ENCODE measurements around the gene DCDC2C. TPM values are rescaled to one million over a fixed set of nuclear protein-coding genes. Genes with fewer than 3 reads are reported as not detected.

The DCDC2C gene
- total RNA-seq, 4 donors from 2014 or later: not detected

DNA sequence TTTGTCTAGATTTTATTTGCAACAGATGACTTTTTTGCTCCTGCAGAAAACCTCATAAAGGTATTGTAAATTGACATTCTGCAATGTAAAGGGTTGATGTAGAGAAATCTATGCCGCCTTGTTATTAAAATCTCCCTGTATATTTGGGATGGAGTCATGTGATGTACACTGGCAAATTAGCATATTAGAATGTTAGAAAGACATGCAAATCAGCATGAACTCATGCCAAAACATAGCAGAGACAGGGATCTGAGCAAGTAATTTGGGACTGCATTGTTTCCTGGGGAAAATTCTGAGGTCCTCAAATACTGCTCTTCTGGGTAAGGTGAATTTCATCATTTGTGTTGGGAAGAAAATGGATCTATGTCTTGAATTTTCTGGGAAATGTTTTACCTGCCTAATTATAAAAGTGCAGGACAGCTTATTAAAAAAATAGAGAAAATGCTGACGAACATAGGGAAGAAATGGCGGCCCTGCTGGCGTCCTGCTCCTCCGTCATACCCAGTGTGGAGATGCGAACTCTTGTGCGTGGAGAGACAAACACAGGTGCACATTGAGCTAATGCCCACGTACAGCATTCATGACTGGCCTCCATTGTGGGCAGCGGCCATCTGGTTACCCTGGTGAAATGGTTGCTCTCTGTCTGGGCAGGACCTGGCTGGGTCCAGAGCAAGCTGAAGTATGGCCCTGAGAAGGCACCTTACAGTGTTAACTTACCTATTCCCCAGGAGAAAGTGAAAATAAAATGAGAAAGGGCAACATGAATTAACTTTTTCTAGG, 29.1 kb upstream of the DCDC2C start:
- H3K4me3 ChIP-seq: no peak overlapping the region
- no peaks in the 10 kb centered on the region for H3K36me3 ChIP-seq
- no peaks in the 10 kb centered on the region for H3K27me3 ChIP-seq
- H3K9me3 ChIP-seq: no peaks in the 10 kb centered on the region
- TF ChIP-seq POLR2A (IDR thresholded peaks at IDR 0.05): no peak
- TF ChIP-seq, protein P1, sequence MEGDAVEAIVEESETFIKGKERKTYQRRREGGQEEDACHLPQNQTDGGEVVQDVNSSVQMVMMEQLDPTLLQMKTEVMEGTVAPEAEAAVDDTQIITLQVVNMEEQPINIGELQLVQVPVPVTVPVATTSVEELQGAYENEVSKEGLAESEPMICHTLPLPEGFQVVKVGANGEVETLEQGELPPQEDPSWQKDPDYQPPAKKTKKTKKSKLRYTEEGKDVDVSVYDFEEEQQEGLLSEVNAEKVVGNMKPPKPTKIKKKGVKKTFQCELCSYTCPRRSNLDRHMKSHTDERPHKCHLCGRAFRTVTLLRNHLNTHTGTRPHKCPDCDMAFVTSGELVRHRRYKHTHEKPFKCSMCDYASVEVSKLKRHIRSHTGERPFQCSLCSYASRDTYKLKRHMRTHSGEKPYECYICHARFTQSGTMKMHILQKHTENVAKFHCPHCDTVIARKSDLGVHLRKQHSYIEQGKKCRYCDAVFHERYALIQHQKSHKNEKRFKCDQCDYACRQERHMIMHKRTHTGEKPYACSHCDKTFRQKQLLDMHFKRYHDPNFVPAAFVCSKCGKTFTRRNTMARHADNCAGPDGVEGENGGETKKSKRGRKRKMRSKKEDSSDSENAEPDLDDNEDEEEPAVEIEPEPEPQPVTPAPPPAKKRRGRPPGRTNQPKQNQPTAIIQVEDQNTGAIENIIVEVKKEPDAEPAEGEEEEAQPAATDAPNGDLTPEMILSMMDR (IDR thresholded peaks at IDR 0.05): no peak
- intact Hi-C loops (cut with DNase I; ENCODE audit: low total_unique reads): no loop called here
- no peaks in the 10 kb centered on the region for H3K4me1 ChIP-seq
- no peak for DNase-seq
- H3K27ac ChIP-seq: no peak overlapping the region

DNA sequence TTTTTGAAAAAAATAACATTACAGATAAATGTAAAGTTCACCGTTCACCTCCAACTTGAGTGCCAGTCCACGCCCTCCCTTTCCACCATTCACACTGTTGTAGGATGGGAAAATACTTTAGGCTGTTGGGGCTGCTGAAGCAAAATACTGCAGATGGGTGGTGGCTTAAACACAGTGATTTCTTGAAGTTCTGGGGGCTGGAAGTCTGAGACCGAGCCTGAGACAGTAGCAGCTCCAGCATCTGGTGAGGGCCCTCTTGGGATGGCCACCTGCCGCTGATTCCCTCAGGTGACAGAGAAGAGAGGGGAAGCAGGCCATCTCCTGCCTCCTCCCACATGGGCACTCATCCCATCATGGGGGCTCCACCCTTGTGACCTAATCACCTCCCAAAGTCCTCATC, 27.7 kb upstream of the DCDC2C start:
- no peaks in the 10 kb centered on the region for H3K27me3 ChIP-seq

DNA sequence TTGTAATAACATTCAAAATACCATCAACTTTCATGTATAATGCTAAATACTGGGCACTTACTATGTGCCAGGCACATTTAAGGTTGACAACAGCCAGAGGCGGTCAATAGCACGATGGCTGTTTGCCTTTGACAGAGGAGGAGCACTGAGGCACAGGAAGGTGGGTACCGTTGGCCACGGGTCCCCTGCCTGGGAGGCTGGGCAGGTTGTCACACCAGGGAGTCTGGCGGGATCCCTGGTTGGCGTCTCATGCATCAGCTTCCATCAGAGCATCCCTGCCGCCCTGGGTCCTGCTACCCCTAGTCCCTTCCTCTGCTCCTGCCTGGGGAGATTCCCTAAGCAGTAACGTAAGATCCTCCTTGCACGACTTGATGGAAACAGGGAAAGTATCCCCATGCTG, 25.9 kb upstream of the DCDC2C start:
- Histone ChIP-seq H3K4me3 (no peak overlapping the region), H3K27ac (no peak overlapping the region), H3K4me1 (no peaks in the 10 kb centered on the region), H3K9me3 (no peaks in the 10 kb centered on the region), H3K27me3 (no peaks in the 10 kb centered on the region), H3K36me3 (no peaks in the 10 kb centered on the region)
- intact Hi-C loops (cut with DNase I; ENCODE audit: low total_unique reads): no loop called here
- TF ChIP-seq, protein P1 (IDR thresholded peaks at IDR 0.05): no peak
- no peak for TF ChIP-seq POLR2A (IDR thresholded peaks at IDR 0.05)
- no peak for DNase-seq

More for the DNA sequence above, 27.7 kb upstream of the DCDC2C start:
- H3K4me1 ChIP-seq: no peaks in the 10 kb centered on the region
- intact Hi-C loops (cut with DNase I; ENCODE audit: low total_unique reads): no loop called here
- no peak overlapping the region for H3K4me3 ChIP-seq
- no peaks in the 10 kb centered on the region for H3K9me3 ChIP-seq
- no peak for DNase-seq
- TF ChIP-seq, protein P1 (IDR thresholded peaks at IDR 0.05): no peak
- TF ChIP-seq POLR2A (IDR thresholded peaks at IDR 0.05): no peak
- no peaks in the 10 kb centered on the region for H3K36me3 ChIP-seq
- no peak overlapping the region for H3K27ac ChIP-seq

DNA sequence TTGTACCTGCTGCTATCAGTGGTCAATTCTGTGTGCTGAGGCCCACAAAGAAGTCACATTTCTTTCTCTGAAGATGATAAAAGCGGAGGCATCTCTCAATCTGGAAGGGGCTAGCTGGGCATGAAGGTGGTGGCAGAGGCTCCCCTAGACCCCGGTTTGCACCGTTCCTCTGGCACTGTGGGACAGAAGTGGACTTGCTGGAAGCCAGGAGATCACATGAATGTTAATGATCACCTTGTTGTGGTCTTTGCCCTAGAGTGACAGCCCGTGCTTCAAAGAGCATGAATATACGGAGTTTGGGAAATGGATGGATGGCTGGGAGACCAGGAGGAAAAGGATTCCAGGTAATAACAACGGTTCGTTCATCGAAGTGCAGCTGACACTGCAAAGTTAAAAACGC, 25.2 kb upstream of the DCDC2C start:
- H3K9me3 ChIP-seq: no peaks in the 10 kb centered on the region
- TF ChIP-seq, protein P1 (IDR thresholded peaks at IDR 0.05): no peak
- TF ChIP-seq POLR2A (IDR thresholded peaks at IDR 0.05): no peak
- intact Hi-C loops (cut with DNase I; ENCODE audit: low total_unique reads): no loop called here
- no peaks in the 10 kb centered on the region for H3K27me3 ChIP-seq
- no peak overlapping the region for H3K27ac ChIP-seq
- H3K4me3 ChIP-seq: no peak overlapping the region
- DNase-seq: no peak
- H3K36me3 ChIP-seq: no peaks in the 10 kb centered on the region
- no peaks in the 10 kb centered on the region for H3K4me1 ChIP-seq

DNA sequence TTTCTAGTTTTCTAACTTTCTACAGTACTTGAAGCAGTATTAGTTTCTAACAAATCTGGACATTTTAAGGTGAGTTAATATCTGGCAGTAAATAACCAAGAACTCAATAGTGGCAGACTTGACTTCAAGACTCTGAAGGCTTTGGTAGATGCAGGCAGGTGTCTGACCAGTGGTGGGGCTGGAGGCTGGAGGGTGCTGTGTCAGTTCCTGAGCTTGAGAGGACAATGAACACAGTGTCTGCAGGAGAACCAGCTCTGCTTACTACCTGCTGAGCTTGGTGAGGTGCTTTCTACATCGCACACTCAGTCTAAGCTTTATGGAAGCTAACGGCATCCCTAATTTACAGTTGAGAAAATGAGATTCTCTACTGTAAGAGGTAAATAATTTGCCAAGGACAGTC, 24.2 kb upstream of the DCDC2C start:
- Histone ChIP-seq H3K9me3 (no peaks in the 10 kb centered on the region), H3K4me1 (no peaks in the 10 kb centered on the region), H3K27ac (no peak overlapping the region), H3K4me3 (no peak overlapping the region), H3K36me3 (no peaks in the 10 kb centered on the region), H3K27me3 (no peaks in the 10 kb centered on the region)
- intact Hi-C loops (cut with DNase I; ENCODE audit: low total_unique reads): no loop called here
- DNase-seq: no peak
- TF ChIP-seq POLR2A (IDR thresholded peaks at IDR 0.05): no peak
- TF ChIP-seq, protein P1 (IDR thresholded peaks at IDR 0.05): no peak

All from uterus (tissue), 4 donors.